GM12878 (cell line): Measurements from ENCODE around the gene DTWD2. TPM values are rescaled to one million over a fixed set of nuclear protein-coding genes. Genes with fewer than 3 reads are reported as not detected.

Experiments
- ATAC-seq: fragments of 200-7000 bp; cut with Tn5 transposase; 3 replicates; pipeline ENCODE4 v1.9.1; 2020; ENCODE audit warnings: mild to moderate bottlenecking, moderate library complexity
- BruUV-seq: library from RNA; stranded (reverse); fragments of 400-500 nt; replicated peaks from 2 replicates; lab custom pipeline; 2021; lab: Mats Ljungman, UMichigan
- CTCF ChIA-PET: fragments of 300-600 bp; sonication (Branson Sonifier 250); formaldehyde crosslinking; extraction: SDS; loops from one replicate; lab custom pipeline; 2021; ENCODE audit warnings: inconsistent platforms; lab: Yijun Ruan, JAX
- POLR2A ChIA-PET: fragments of 350-600 bp; formaldehyde crosslinking; extraction: SDS; loops from one replicate; lab custom pipeline; 2021; ENCODE audit warnings: inconsistent platforms; lab: Charles Lee
- RAD21 ChIA-PET: fragments of 300-600 bp; sonication (Branson Sonifier 250); formaldehyde crosslinking; loops from one replicate; lab custom pipeline; 2023; ENCODE audit warnings: antibody characterized with exemption; ENCODE audit not compliant: unreplicated experiment; lab: Charles Lee
- SMC1A ChIA-PET: fragments of 300-600 bp; sonication (Branson Sonifier 250); formaldehyde crosslinking; loops from one replicate; lab custom pipeline; 2023; ENCODE audit not compliant: unreplicated experiment, uncharacterized antibody; lab: Charles Lee
- DNase-seq: peaks from one replicate; pipeline ENCODE4 v3.0.0-alpha.2; 2011; ENCODE audit warnings: low read depth, low spot score
- FAIRE-seq: peaks from 3 replicates; lab custom pipeline; 2011; peaks lifted over from hg19 to GRCh38; lab: Jason Lieb, UNC
- H2AFZ ChIP-seq: 2 replicates; pipeline ENCODE4 v1.6.0; 2011; ENCODE audit warnings: low read depth, low read length, control low read depth; ENCODE audit not compliant: control insufficient read depth
- H3K27ac ChIP-seq: 2 replicates; pipeline ENCODE4 v1.5.1; 2011; ENCODE audit warnings: control low read depth; ENCODE audit not compliant: control insufficient read depth, insufficient read depth
- H3K27me3 ChIP-seq, 2 experiments: replicated peaks in 1 of 2; 2 replicates each; pipeline versions ENCODE4 v1.6.0 to v1.6.1; 2011; ENCODE audit warnings: low read length in 1 of 2; ENCODE audit not compliant: control insufficient read depth in 2 of 2, insufficient read depth in 2 of 2
- H3K36me3 ChIP-seq, 2 experiments: 2 replicates each; pipeline ENCODE4 v1.5.1; 2011; ENCODE audit warnings: low read length in 1 of 2; ENCODE audit not compliant: control insufficient read depth in 2 of 2, insufficient read depth in 2 of 2
- H3K4me1 ChIP-seq: 2 replicates; pipeline ENCODE4 v1.6.1; 2011; ENCODE audit warnings: mild to moderate bottlenecking, low read length, moderate library complexity, mixed read lengths; ENCODE audit not compliant: control insufficient read depth, insufficient read depth
- H3K4me2 ChIP-seq: 2 replicates; pipeline ENCODE4 v1.6.0; 2011; ENCODE audit warnings: control low read depth; ENCODE audit not compliant: control insufficient read depth, insufficient read depth
- H3K4me3 ChIP-seq: fragments of 200-600 bp; sonication (generic); 2 replicates; pipeline ENCODE4 v1.5.1; 2016
- H3K79me2 ChIP-seq: 2 replicates; pipeline ENCODE4 v1.6.0; 2011; ENCODE audit warnings: low read length; ENCODE audit not compliant: control insufficient read depth, insufficient read depth
- H3K9ac ChIP-seq: 2 replicates; pipeline ENCODE4 v1.8.0; 2011; ENCODE audit warnings: low read length, control low read depth, mixed read lengths; ENCODE audit not compliant: control insufficient read depth, insufficient read depth
- H3K9me3 ChIP-seq: replicated peaks from 3 replicates; pipeline ENCODE4 v1.5.1; 2011; ENCODE audit warnings: mild to moderate bottlenecking, low read length; ENCODE audit not compliant: control insufficient read depth, insufficient read depth
- H4K20me1 ChIP-seq: 2 replicates; pipeline ENCODE4 v1.6.0; 2011; ENCODE audit not compliant: control insufficient read depth, insufficient read depth
- ATF2 ChIP-seq: IDR thresholded peaks from 2 replicates; pipeline ENCODE4 v1.6.1; 2012; ENCODE audit warnings: low read length, inconsistent platforms
- ATF3 ChIP-seq: IDR thresholded peaks from 2 replicates; pipeline ENCODE4 v1.6.1; 2011; ENCODE audit warnings: low read depth, mild to moderate bottlenecking, low read length, moderate library complexity, borderline replicate concordance; ENCODE audit errors: extremely low read depth
- CBX5 ChIP-seq: sonication (generic); IDR thresholded peaks from 2 replicates; pipeline ENCODE4 v1.6.1; 2016; ENCODE audit warnings: low read depth, moderate library complexity, mild to moderate bottlenecking, inconsistent platforms
- FOS ChIP-seq: IDR thresholded peaks from 3 replicates; pipeline ENCODE4 v1.6.1; 2011; ENCODE audit warnings: borderline replicate concordance; ENCODE audit not compliant: insufficient read length; ENCODE audit errors: extremely low read depth
- HDAC2 ChIP-seq: fragments of 200-600 bp; sonication (generic); IDR thresholded peaks from 2 replicates; pipeline ENCODE4 v1.6.1; 2017
- NFYA ChIP-seq: IDR thresholded peaks from 2 replicates; pipeline ENCODE4 v1.6.1; 2011; ENCODE audit warnings: low read depth, mild to moderate bottlenecking, low read length, improper control_type of control experiment, borderline replicate concordance
- PKNOX1 ChIP-seq: fragments of 450-650 bp; IDR thresholded peaks from 2 replicates; pipeline ENCODE4 v1.6.1; 2016; ENCODE audit warnings: mild to moderate bottlenecking
- RELA ChIP-seq: fragments of 450-650 bp; IDR thresholded peaks from 2 replicates; pipeline ENCODE4 v1.8.0; 2014; ENCODE audit warnings: borderline replicate concordance; ENCODE audit not compliant: partially characterized antibody
- RUNX3 ChIP-seq: IDR thresholded peaks from 2 replicates; pipeline ENCODE4 v1.6.1; 2012; ENCODE audit warnings: low read length, inconsistent platforms
- ZBED1 ChIP-seq: IDR thresholded peaks from 2 replicates; pipeline ENCODE4 v1.6.1; 2016; ENCODE audit warnings: borderline replicate concordance
- ZNF217 ChIP-seq: fragments of 450-650 bp; IDR thresholded peaks from 2 replicates; pipeline ENCODE4 v1.6.1; 2017; ENCODE audit warnings: antibody characterized with exemption, mild to moderate bottlenecking
- WGBS: methylation state at CpG from one replicate; pipeline ENCODE4 v1.1.6; 2016; ENCODE audit warnings: low lambda C conversion rate; ENCODE audit not compliant: insufficient replicate concordance, insufficient coverage; ENCODE audit errors: missing lambda C conversion rate; 5-methylcytosine and 5-hydroxymethylcytosine counted together
- in situ Hi-C: fragments of 300-500 bp; cut with MboI; formaldehyde crosslinking; loops from 9 replicates; pipeline ENCODE4 v1.14.3; 2018; ENCODE audit warnings: mixed read lengths
- intact Hi-C: fragments of 100-400 bp; cut with micrococcal nuclease; formaldehyde crosslinking; loops from one replicate; pipeline ENCODE4 v1.14.2; 2022; ENCODE audit not compliant: unreplicated experiment
- polyA plus RNA-seq, 11 experiments: library from polyadenylated mRNA; depleted of rRNA in 4 of 11; unstranded in 6 of 11; stranded (reverse) in 5 of 11; fragments of >200 nt; fragmentation: Nextera tagmentation in 4 of 11; fragmentation: Illumina TruSeq in 1 of 11; extraction: Ambion mirVana in 4 of 11; extraction: Trizol in 1 of 11; gene quantifications; 1 replicate in 1 of 11; 2 replicates in 10 of 11; pipeline versions ENCODE4 v1.2.1 to v1.2.3, GENCODE V29; 2011 to 2016; ENCODE audit warnings: inconsistent platforms in 2 of 11, missing spikeins in 2 of 11, low read depth in 1 of 11
- total RNA-seq, 4 experiments: library from RNA; depleted of rRNA in 3 of 4; stranded (reverse); fragments of >200 nt in 3 of 4; fragmentation: Illumina TruSeq in 1 of 4; extraction: Trizol in 1 of 4; gene quantifications; 2 replicates each; pipeline versions ENCODE4 v1.2.1 to v1.2.3, GENCODE V29; 2013 to 2021
- TF ChIP-seq, protein P1 (sequence below): fragments of 450-650 bp; IDR thresholded peaks from 2 replicates; pipeline ENCODE4 v1.6.1; 2017; ENCODE audit warnings: mild to moderate bottlenecking, moderate library complexity
- TF ChIP-seq, protein P2 (sequence below): IDR thresholded peaks from 2 replicates; pipeline ENCODE4 v1.6.1; 2011; ENCODE audit warnings: borderline replicate concordance, low read depth, mild to moderate bottlenecking, moderate library complexity, mixed read lengths, low read length; ENCODE audit not compliant: insufficient read depth; ENCODE audit errors: extremely low read length
- TF ChIP-seq, protein P3 (sequence below): fragments of 450-650 bp; IDR thresholded peaks from 2 replicates; pipeline ENCODE4 v1.6.1; 2018; ENCODE audit warnings: borderline replicate concordance, mild to moderate bottlenecking; ENCODE audit not compliant: partially characterized antibody

DTWD2 gene
- total and polyA plus RNA-seq, 10 of the 15 experiments (the other 5 are each of a cell fraction or from before 2014, with no cell fraction given): 0.93 to 8.4 (median 5.1) TPM

DNA sequence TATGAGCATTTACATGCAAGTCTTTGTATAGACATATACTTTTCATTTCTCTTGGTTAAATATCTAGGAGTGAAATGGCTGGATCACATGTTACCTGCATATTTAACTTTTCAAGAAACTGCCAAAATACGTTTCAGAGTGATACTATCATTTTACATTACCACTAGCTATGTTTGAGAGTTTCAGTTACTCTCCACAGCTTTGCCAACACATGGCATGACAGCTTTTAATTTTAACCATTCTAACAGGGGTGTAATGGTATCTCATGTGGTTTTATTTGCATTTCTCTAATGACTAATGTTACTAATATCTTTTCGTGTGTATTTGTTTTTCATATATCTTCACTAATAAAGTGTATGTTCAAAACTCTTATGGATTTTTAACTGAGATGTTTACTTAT is 99.8 kb downstream of the DTWD2 start:
- no peaks in the 10 kb centered on the region for H3K27me3 ChIP-seq
- H3K4me1 ChIP-seq: no peaks in the 10 kb centered on the region
- FAIRE-seq: peak; percentile 44
- no peaks in the 10 kb centered on the region for H3K79me2 ChIP-seq
- in situ Hi-C loops (no loop called here), intact Hi-C loops (no loop called here)
- H3K4me2 ChIP-seq: no peak overlapping the region
- no peaks in the 10 kb centered on the region for H4K20me1 ChIP-seq
- RAD21 ChIA-PET: no interaction called here
- H3K27ac ChIP-seq: no peak overlapping the region
- peak; percentile 61 for ATAC-seq
- no TSS peak for BruUV-seq
- CTCF ChIA-PET: interaction anchor here (1.0 kb wide), 1 partner anchor 12 kb away, joined by 3 read pairs; no protein-coding TSS in a partner anchor
- no peak for DNase-seq
- 3% methylated on average over 2 of the region's 2 CpGs for WGBS
- POLR2A ChIA-PET: no interaction called here
- no peak overlapping the region for H2AFZ ChIP-seq
- no peak overlapping the region for H3K9ac ChIP-seq
- H3K9me3 ChIP-seq: no peaks in the 10 kb centered on the region
- H3K36me3 ChIP-seq: no peaks in the 10 kb centered on the region
- H3K4me3 ChIP-seq: no peak overlapping the region
- SMC1A ChIA-PET: interaction anchor here (0.6 to 1.7 kb wide), 3 partner anchors 13 to 710 kb away, joined by 3 to 4 read pairs (median 3); no protein-coding TSS in a partner anchor
- TF ChIP-seq ZNF217 (no peak), CBX5 (no peak), RELA (no peak), NFYA (no peak), ZBED1 (no peak), ATF3 (no peak), HDAC2 (no peak), PKNOX1 (no peak), ATF2 (no peak), RUNX3 (no peak), FOS (no peak)
- TF ChIP-seq, protein P1, sequence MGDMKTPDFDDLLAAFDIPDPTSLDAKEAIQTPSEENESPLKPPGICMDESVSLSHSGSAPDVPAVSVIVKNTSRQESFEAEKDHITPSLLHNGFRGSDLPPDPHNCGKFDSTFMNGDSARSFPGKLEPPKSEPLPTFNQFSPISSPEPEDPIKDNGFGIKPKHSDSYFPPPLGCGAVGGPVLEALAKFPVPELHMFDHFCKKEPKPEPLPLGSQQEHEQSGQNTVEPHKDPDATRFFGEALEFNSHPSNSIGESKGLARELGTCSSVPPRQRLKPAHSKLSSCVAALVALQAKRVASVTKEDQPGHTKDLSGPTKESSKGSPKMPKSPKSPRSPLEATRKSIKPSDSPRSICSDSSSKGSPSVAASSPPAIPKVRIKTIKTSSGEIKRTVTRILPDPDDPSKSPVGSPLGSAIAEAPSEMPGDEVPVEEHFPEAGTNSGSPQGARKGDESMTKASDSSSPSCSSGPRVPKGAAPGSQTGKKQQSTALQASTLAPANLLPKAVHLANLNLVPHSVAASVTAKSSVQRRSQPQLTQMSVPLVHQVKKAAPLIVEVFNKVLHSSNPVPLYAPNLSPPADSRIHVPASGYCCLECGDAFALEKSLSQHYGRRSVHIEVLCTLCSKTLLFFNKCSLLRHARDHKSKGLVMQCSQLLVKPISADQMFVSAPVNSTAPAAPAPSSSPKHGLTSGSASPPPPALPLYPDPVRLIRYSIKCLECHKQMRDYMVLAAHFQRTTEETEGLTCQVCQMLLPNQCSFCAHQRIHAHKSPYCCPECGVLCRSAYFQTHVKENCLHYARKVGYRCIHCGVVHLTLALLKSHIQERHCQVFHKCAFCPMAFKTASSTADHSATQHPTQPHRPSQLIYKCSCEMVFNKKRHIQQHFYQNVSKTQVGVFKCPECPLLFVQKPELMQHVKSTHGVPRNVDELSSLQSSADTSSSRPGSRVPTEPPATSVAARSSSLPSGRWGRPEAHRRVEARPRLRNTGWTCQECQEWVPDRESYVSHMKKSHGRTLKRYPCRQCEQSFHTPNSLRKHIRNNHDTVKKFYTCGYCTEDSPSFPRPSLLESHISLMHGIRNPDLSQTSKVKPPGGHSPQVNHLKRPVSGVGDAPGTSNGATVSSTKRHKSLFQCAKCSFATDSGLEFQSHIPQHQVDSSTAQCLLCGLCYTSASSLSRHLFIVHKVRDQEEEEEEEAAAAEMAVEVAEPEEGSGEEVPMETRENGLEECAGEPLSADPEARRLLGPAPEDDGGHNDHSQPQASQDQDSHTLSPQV: no peak
- TF ChIP-seq, protein P2, sequence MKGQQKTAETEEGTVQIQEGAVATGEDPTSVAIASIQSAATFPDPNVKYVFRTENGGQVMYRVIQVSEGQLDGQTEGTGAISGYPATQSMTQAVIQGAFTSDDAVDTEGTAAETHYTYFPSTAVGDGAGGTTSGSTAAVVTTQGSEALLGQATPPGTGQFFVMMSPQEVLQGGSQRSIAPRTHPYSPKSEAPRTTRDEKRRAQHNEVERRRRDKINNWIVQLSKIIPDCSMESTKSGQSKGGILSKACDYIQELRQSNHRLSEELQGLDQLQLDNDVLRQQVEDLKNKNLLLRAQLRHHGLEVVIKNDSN: no peak
- TF ChIP-seq, protein P3, sequence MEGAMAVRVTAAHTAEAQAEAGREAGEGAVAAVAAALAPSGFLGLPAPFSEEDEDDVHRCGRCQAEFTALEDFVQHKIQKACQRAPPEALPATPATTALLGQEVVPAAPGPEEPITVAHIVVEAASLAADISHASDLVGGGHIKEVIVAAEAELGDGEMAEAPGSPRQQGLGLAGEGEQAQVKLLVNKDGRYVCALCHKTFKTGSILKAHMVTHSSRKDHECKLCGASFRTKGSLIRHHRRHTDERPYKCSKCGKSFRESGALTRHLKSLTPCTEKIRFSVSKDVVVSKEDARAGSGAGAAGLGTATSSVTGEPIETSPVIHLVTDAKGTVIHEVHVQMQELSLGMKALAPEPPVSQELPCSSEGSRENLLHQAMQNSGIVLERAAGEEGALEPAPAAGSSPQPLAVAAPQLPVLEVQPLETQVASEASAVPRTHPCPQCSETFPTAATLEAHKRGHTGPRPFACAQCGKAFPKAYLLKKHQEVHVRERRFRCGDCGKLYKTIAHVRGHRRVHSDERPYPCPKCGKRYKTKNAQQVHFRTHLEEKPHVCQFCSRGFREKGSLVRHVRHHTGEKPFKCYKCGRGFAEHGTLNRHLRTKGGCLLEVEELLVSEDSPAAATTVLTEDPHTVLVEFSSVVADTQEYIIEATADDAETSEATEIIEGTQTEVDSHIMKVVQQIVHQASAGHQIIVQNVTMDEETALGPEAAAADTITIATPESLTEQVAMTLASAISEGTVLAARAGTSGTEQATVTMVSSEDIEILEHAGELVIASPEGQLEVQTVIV: no peak
